CD4-positive, alpha-beta T cell treated with Interleukin-2 at 100 ng/mL for 4 hours (primary cell): ENCODE results near the gene RSPH6A.

ENCODE experiments used
- DNase-seq: peaks from one replicate; pipeline ENCODE4 v3.0.0-alpha.2; 2020; ENCODE audit warnings: low spot score

Gene RSPH6A

GRCh38 chr19:45825263-45825605 lies 10.1 kb upstream of the RSPH6A start:
- DNase-seq, result no peak

GRCh38 chr19:45824531-45825262 lies 9.6 kb upstream of the RSPH6A start:
- no peak for DNase-seq

- no peak for DNase-seq
These were observed 8.9 kb upstream of the RSPH6A start for GRCh38 chr19:45824041-45824471.

GRCh38 chr19:45823182-45823581 lies 8.1 kb upstream of the RSPH6A start:
- no peak for DNase-seq

- DNase-seq, result no peak
These were observed 7.6 kb upstream of the RSPH6A start for GRCh38 chr19:45822716-45823115.

GRCh38 chr19:45821570-45821969 lies 6.5 kb upstream of the RSPH6A start:
- DNase-seq, result no peak

- DNase-seq, result no peak
These were observed 6.0 kb upstream of the RSPH6A start for GRCh38 chr19:45821103-45821521.

GRCh38 chr19:45820413-45821102 lies 5.5 kb upstream of the RSPH6A start:
- no peak for DNase-seq

- DNase-seq, result no peak
These were observed 4.7 kb upstream of the RSPH6A start for GRCh38 chr19:45819769-45820168.

GRCh38 chr19:45817725-45818301 lies 2.7 kb upstream of the RSPH6A start:
- DNase-seq, result no peak

- peak; percentile 96 for DNase-seq
These were observed 2.1 kb upstream of the RSPH6A start for GRCh38 chr19:45817010-45817724.

GRCh38 chr19:45816236-45817009 lies 1.3 kb upstream of the RSPH6A start:
- no peak for DNase-seq

- DNase-seq, result no peak
These were observed 541 bp upstream of the RSPH6A start for GRCh38 chr19:45815481-45816216.

- DNase-seq, result no peak
These were observed 835 bp downstream of the RSPH6A start for GRCh38 chr19:45814166-45814780.

GRCh38 chr19:45812297-45812696 lies 2.8 kb downstream of the RSPH6A start:
- DNase-seq, result no peak

GRCh38 chr19:45809643-45810159 lies 5.4 kb downstream of the RSPH6A start:
- no peak for DNase-seq

- DNase-seq, result no peak
These were observed 9.4 kb downstream of the RSPH6A start for GRCh38 chr19:45805719-45806118.

- no peak for DNase-seq
These were observed 10.2 kb downstream of the RSPH6A start for GRCh38 chr19:45804959-45805230.

- DNase-seq, result no peak
These were observed 10.8 kb downstream of the RSPH6A start for GRCh38 chr19:45804140-45804958.

- no peak for DNase-seq
These were observed 13.4 kb downstream of the RSPH6A start for GRCh38 chr19:45801603-45802175.
